ENCODE results near the gene ABCA1.
A peak's percentile ranks its signal among the peaks of the same experiment; 100 is the strongest.
"Not testable (repeated sequence)": the region's sequence is repeated elsewhere in the genome, so short reads cannot be mapped to it uniquely, and the experiment has no call there.

Gene ABCA1

DNA sequence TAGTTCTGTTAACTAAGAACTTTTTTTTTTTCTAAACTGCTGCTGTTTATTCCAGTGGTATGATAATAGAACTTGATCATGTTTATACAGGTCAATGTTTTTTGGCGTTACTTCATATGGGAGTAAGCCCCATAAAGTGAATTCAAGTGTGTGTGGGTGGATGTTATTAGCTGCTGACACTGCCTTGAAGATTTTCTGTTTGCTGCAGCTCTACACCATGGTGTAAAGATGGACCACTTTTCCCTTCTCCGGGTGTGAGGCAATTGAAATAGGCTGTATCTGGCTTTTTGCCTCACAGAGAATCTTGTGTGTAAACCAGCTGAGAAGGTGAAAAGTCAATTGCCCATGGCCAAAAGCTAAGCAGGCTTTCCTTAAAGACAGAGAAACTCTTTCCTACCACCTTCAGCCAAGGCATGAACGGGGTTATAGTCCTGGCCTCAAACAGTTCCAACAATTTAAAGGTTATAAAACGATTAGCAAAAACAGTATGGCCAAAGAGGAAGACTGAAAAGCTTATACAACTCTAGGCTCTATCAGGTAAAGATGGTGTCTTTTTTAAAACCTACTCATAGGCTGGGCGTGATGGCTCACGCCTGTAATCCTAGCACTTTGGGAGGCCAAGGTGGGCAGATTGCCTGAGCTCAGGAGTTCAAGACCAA lies 33.9 kb upstream of the ABCA1 start:
- ChIA-PET POLR2A (no interaction called here), CTCF (no interaction called here)
- TF ChIP-seq, protein P1, sequence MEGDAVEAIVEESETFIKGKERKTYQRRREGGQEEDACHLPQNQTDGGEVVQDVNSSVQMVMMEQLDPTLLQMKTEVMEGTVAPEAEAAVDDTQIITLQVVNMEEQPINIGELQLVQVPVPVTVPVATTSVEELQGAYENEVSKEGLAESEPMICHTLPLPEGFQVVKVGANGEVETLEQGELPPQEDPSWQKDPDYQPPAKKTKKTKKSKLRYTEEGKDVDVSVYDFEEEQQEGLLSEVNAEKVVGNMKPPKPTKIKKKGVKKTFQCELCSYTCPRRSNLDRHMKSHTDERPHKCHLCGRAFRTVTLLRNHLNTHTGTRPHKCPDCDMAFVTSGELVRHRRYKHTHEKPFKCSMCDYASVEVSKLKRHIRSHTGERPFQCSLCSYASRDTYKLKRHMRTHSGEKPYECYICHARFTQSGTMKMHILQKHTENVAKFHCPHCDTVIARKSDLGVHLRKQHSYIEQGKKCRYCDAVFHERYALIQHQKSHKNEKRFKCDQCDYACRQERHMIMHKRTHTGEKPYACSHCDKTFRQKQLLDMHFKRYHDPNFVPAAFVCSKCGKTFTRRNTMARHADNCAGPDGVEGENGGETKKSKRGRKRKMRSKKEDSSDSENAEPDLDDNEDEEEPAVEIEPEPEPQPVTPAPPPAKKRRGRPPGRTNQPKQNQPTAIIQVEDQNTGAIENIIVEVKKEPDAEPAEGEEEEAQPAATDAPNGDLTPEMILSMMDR (IDR thresholded peaks at IDR 0.05; ENCODE audit: control extremely low read depth, extremely low read depth, low read depth, missing control alignments), result no peak
- no peak for DNase-seq (ENCODE audit: extremely low spot score)

DNA sequence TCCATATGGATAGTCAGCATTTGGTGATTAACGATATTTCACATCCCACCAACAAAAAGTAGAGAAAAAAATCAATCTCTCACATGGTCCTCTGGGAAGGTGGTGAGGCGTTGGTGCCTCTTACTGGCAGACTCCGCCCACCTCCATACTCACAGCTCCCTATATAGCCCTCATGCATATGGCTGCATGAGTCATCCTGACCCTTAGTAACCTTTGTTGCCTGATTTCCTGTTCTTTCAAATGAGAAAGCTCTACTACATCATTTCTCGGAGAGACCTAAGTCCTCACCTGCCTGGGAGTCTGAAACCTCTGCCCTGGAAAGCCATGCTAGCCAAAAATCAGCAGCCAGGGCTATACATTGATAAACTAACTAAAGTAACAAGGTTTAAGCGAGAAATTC lies 33.3 kb upstream of the ABCA1 start:
- POLR2A ChIA-PET, result no interaction called here
- DNase-seq (ENCODE audit: extremely low spot score), result peak; percentile 37
- TF ChIP-seq, protein P1 (IDR thresholded peaks at IDR 0.05; ENCODE audit: control extremely low read depth, extremely low read depth, low read depth, missing control alignments), result no peak
- CTCF ChIA-PET, result no interaction called here

DNA sequence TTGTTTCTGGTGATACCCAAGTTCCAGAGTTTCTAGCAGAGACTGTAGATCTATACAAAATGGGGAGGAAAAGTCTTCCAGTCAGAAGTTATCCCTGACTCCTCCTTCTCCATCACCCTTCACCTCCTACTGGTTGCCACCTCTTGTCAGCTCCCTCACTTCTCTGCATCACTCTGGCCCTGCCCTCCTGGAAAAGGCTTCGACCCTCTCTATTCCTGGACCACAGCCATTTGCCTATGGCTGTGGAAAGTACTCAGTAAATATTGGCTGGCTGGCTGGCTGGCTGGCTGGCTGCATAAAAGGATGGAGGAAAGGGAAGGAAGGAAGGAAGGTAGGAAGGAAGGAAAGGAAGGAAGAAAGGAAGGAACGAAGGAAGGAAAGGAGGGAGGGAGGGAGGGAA lies 32.7 kb upstream of the ABCA1 start:
- CTCF ChIA-PET, result no interaction called here
- no peak for DNase-seq (ENCODE audit: extremely low spot score)
- TF ChIP-seq, protein P1 (IDR thresholded peaks at IDR 0.05; ENCODE audit: control extremely low read depth, extremely low read depth, low read depth, missing control alignments), result no peak
- POLR2A ChIA-PET, result no interaction called here

DNA sequence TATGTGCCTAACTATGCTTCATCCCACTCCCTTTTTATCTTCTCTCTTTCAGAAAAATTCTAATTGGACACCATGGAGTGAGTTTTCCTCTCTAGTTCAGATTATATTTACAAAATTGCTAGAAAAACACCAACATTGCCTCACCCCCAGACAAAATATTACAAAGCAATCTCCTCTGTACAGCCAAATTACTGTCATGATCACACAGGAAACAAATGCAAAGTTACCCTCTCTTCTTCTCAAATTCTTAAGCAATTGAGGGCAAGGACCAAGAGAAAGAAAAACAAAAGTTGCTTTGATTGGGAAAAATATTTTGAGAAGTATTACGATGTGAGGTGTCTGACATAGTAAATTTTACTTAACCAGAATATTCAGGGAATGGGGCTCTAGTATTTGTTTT lies 30.8 kb upstream of the ABCA1 start:
- TF ChIP-seq, protein P1 (IDR thresholded peaks at IDR 0.05; ENCODE audit: control extremely low read depth, extremely low read depth, low read depth, missing control alignments), result no peak
- ChIA-PET CTCF (interaction anchor here (2.0 kb wide), 1 partner anchor 10 kb away, joined by 6 read pairs; no protein-coding TSS in a partner anchor), POLR2A (no interaction called here)
- DNase-seq (ENCODE audit: extremely low spot score), result no peak

DNA sequence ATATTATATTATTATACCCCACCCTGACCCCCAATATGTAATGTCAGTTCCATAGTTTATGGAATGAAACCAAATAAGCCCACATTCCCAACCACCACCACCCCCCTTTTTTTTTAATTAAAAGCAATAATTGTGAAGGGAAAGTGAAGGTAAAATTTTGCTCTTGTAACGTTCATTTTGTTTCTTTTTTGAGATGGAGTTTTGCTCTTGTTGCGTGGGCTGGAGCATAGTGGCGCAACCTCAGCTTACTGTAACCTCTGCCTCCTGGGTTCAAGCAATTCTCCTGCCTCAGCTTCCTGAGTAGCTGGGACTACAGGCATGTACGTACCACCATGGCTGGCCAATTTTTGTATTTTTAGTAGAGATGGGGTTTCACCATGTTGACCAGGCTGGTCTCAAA lies 30.1 kb upstream of the ABCA1 start:
- CTCF ChIA-PET; POLR2A ChIA-PET; DNase-seq (ENCODE audit: extremely low spot score): not testable (repeated sequence)

DNA sequence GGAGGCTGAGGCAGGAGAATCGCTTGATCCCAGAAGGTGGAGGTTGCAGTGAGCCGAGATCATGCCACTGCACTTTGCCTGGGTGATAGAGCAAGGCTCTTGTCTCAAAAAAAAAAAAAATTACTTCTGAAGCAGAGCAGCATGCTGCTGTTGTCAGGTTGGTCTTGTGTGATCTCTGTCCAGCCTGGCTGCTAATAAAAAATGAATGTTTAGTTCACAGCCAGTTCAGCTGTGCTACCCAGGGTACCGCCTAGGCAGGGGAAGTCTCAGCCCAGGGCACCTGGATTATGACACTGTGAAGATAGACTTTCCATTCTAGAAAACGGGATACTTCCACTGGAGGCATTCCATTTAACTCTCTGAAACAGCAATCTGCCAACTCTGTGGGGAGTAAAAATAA lies 23.5 kb upstream of the ABCA1 start:
- TF ChIP-seq, protein P1 (IDR thresholded peaks at IDR 0.05; ENCODE audit: control extremely low read depth, extremely low read depth, low read depth, missing control alignments), result no peak
- POLR2A ChIA-PET, result no interaction called here
- DNase-seq (ENCODE audit: extremely low spot score), result no peak
- CTCF ChIA-PET, result no interaction called here

DNA sequence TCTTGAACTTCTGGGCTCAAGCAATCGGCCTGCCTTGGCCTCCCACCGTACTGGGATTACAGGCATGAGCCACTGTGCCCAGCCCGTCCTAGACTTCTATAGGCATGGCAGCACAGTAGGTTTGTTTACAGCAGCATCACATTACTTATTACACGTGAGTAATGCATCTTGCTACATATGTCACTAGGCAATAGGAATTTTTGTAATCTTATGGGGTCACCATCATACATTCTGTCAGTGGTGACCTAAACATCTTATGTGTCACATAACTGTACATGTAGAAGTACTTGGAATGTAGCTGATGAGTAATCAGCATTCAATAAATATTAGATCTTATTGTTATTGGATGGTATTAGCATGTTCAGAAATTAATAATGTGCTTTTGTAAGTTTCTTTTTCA lies 22.9 kb upstream of the ABCA1 start:
- DNase-seq (ENCODE audit: extremely low spot score), result no peak
- CTCF ChIA-PET, result no interaction called here
- POLR2A ChIA-PET, result no interaction called here
- TF ChIP-seq, protein P1 (IDR thresholded peaks at IDR 0.05; ENCODE audit: control extremely low read depth, extremely low read depth, low read depth, missing control alignments), result no peak
